ENCODE data around the gene RPL22. TPM values are rescaled to one million over a fixed set of nuclear protein-coding genes. Genes with fewer than 3 reads are reported as not detected.
A peak's percentile ranks its signal among the peaks of the same experiment; 100 is the strongest.

Gene RPL22
- total RNA-seq, 1 experiment from 2014 or later = 158 TPM

DNA sequence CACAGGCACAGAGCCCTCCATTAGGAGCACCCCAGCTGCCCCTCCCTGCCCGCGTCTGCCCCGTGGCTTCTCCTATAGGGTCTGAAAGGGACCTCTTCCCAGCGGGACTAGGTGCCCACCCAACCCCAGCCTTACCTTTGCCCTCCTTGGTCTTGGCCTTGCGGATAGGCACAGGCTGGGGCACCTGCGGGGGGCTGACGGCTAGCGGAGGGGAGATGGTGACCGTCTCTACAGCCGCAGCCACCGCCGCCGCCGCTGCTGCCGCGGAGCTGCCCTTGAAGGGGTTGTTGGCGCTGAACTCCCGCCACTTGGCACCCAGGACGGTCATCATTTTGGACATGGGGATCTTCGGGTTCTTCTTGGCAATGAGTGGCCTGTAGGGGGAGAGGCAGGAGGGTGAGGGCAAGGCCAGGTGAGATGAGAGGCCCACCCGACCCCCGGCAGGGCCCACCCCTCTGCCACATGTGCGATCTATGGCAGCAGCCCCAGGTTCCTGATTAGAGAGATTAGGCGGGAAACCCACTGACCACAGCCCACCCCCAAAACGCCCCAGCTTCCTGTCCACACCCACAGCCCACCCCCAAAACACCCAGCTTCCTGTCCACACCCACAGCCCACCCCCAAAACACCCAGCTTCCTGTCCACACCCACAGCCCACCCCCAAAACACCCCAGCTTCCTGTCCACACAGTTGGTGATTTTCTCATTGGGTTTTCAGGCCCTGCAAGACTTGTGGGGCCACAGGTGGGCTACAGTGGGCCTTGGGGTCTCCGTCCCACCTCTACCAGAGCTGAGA is 44.7 kb downstream of the RPL22 start:
- DNase-seq (ENCODE audit: low read depth) = no peak

DNA sequence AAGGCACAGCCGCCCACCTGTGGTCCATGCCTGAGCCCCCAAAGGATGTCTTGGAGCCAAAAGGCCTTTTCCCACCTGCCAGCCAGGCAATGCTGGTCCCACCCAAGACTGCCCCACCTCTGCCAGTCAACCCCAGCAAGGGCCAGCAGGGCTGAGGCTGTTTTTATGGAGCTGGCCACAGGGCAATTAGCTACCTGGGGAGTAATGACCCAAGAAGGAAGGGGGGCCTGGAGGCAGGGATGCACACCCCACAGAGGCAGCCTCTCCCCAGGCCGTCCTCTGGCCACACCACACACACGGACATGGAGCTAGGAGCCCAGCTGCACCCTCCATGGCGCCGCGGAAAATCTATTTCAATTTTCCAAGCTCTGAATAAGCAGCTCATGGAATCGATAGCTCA is 46.5 kb downstream of the RPL22 start:
- no peak for DNase-seq (ENCODE audit: low read depth)

DNA sequence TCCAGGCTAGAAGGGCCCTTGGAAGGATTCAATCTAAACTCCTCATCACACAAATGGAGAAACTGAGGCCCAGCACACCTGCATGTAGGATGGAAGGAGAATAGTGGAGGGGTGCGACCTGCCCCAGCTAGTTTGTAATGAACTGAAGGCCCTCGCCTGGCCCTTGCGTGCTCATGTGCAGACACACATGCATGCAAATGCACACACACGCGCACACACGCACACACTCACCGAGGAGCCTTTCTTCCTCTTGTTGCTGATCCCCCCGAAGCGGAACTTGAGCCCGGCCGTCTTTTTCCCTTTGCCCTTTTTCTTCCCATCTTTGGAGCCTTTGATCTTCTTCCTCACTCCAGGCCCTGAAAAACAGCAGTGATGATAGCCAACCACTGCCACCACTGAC is 47.2 kb downstream of the RPL22 start:
- DNase-seq (ENCODE audit: low read depth) = no peak

DNA sequence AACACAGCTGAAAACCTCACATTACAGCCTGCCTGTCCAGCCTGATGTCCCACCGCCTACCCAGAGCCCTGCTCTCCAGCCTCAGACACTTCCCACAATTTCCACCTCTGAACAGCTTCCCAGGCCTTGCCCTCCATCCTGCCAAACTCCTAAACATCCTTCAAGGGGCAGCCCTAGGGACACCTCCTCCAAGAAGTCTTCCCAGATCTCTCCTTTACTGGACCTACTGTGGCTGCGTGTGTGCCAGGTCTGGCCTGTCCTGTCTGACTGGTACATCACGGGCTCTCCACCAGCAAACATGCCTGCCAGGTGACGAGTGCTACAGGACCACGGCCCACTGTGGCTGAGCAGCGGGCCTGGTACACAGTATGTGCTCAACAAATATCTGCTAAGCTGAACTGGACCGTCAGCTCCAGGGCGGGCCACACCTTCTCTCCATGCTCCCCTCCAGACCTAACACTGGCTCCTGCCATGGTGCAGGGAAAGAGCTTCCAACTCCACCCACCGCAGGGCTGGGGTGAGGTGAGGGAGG is 48.0 kb downstream of the RPL22 start:
- no peak for DNase-seq (ENCODE audit: low read depth)

DNA sequence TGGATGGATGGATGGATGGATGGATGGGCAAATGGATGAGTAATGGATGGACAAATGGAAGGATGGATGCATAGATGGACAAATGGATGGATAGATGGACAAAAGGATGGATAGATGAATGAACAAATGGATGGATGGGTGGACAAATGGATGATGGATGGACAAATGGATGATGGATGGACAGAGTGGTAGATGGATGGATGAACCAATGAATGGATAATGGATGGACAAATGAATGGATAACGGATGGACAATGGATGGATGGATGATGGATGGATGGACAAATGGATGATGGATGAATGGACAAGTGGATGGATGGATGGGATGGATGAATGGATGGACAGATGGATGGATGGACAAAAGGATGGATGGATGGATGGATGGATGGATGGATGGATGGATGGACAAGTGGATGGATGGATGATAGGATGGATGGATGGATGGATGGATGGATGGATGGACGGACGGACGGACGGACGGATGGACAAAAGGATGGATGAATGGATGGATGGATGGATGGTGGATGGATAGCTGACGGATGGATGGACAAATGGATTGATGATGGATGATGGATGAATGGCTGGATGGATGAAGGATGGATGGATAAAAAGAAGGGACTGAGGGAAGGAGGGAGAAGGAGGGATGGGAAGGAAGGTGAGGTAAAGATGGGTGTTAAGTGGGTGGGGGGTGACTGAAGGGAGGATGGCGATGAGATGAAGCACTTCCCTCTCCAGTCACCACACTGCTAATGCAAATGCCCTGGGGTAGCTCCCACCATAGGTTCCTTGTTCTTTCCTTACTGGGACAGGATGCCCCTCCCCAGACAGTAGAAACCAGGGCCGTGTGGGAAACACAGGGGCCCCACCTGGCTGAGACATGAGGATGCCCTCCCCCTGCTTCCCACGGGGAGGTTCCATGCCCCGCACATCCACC is 49.1 kb downstream of the RPL22 start:
- DNase-seq (ENCODE audit: low read depth) = no peak

DNA sequence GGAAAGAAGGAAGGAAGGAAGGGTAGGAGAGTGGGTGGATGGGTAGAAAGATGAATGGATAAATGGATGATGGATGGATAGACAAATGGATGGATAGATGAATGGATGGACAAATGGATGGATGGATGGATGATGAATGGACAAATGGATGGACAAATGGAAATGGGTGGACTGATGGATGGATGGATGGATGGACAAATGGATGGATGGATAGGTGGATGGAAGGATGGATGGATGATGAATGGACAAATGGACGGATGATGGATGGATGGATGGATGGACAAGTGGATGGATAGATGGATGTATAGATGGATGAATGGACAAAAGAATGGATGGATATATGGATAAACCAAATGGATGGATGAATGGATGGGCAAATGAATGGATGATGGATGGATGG is 49.8 kb downstream of the RPL22 start:
- no peak for DNase-seq (ENCODE audit: low read depth)

DNA sequence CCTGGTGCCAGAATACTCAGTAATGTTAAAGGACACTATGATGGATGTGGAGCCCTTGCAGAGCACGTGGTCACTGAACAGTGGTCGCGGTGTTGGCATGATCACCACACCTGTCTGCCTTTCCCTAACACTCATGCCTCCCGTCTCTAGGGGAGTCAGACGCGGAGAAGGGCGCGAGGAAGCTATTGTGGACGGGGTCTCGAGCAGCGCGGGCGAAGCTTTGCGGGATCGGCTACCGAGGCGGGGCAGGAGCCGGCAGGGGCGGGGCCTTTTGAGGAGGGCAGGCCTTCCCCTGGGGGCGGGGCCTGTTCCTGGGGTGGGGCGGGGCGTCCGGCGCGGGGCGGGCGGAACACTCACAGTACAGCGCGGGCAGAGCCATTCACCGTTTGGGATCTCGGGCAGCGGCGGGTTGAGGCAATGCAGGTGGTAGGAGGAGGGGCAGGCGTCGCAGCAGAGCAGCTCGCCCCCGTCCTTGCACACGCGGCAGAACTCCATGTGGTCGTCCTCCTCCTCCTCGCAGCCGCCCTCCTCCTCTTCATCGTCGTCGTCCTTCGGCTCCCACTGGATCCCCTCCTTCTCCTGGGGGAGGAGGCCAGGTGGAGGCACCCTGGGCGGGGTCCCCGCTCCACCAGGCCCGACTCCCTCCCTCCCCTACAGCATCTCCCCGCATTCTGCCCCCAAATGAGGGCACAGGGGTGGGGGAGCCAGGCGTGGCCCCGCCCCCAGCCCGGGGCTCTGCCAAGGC is 50.7 kb downstream of the RPL22 start:
- DNase-seq (ENCODE audit: low read depth) = peak; percentile 82

DNA sequence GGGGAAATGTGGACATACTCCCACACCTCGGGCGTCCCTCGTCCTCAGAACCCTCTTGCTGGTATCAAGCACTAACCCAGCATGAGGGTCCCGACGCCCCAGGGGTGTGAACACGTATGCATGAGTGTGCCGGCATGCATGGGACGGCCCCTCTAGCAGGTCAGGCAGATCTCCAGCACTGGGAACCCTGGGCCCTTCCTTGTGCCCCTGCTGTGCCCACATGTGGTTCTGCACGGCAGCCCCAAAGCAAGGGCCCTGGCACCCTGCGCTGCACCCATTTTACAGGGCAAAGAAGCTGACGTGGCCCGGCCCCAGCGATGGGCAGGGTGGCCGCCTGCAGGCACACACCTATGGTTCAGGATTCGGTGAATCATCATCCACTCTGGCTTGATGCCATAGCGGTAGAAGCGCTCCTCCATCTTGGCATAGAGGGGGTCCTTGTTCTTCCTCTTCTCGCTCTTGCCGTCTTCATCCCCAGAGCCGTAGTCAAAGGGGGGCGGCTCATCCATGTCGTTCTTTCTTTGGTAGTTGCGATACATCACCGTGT is 53.5 kb downstream of the RPL22 start:
- peak; percentile 49 for DNase-seq (ENCODE audit: low read depth)

DNA sequence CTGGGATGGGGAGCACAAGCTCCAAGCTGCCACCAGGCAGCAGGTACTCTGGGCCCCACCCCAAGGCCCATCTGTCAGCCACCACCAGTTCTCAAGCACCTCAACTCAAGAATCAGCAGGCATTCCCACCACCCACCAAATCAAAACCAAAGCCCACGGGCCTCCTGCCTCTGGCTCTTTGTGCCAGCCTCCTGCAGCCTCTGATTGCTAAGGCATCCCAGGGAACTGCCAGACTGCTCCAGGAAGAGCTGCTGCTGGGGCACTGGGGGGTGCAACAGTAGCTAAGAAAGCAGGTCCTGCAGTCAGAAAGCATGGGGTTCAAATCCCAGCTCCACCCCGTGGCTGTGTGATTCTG is 54.0 kb downstream of the RPL22 start:
- no peak for DNase-seq (ENCODE audit: low read depth)

DNA sequence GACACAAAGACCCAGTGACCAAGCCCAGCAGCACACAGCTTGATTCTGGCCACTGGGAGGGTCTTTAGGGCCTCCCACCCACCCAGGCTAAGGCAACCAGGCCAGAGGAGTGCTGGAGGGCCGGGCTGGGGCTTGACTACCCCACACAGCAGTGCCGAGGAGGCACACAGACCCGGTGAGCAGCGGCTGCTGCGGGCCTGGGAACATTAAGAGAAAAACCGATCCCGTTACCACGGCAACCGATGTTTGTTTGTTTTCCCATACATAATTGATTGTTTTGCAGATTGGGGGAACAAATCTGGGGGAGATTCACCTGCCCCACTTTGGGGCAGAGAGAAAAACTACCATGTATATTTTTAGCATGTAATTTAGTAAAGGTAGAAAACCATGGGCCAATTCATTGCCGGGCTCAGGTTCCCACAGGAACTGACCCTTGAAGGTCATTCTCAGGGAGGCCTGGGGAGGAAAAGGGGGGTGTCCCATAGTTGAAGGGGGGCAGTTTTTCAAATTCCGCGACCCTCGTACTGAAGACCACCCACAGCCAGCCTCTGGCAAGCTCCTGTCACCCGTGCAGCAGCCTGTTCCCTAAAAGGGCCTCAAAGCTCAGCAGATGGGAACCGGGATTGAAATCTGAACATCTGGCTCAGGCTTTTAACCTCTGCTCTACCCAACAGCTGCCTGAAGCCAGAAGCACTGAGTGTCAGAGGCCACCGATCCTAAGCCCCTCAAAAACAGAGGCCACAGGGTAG is 54.6 kb downstream of the RPL22 start:
- DNase-seq (ENCODE audit: low read depth) = no peak

DNA sequence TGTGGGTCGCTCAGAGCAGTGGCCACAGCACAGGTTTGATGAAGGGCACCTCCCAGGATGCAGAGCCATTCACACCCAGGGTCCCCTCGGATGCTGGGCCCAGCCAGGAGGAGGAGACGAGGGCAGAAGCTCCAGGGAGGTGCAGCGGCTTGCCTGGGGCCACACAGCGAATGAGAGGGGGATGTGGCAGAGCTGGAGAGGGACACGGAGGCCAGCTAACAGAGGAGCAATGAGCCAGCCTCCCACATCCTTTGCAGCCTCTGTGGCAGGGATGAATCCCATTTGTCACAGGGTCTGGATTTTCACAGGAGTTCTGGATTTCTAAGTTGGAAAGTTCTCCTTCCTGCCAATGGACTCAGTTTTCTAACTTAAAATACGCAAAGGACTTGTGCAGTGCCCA is 55.2 kb downstream of the RPL22 start:
- no peak for DNase-seq (ENCODE audit: low read depth)

DNA sequence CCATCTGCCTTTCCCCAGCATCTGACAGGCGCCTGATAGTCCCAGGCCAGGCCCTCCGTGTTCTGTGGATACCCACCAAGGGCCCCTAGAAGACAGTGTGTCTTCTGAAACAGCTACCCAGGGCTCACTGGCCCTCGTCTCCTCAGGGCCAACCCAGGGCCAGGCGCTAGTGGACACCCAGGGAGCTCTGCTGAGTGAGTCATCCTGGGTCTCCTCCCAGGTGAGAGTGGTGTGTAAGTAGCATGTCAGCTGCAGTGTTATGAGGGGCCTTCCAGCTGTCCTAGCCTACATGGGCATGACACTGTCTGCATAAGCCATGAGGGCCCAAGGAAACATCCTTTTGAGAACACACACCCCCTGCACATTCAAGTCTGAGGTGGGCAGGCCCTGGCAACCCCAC is 56.0 kb downstream of the RPL22 start:
- DNase-seq (ENCODE audit: low read depth) = no peak

DNA sequence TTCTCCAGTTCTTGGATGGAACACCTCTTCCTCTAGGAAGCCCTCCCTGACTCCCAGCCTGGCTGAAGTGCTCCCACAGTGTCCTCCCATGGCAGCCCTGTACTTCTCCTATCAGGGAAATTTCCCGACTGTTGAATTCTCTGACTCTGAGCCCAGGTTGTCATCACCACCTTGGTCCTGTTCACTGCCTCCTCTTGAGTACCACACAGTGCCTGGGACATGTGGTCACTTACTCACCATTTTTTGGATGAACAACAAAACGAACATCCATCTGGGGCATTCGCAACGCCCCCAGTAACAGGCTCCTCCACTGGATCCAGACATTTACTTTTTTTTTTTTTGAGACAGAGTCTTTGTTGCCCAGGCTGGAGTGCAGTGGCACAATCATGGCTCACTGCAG is 56.7 kb downstream of the RPL22 start:
- no peak for DNase-seq (ENCODE audit: low read depth)

DNA sequence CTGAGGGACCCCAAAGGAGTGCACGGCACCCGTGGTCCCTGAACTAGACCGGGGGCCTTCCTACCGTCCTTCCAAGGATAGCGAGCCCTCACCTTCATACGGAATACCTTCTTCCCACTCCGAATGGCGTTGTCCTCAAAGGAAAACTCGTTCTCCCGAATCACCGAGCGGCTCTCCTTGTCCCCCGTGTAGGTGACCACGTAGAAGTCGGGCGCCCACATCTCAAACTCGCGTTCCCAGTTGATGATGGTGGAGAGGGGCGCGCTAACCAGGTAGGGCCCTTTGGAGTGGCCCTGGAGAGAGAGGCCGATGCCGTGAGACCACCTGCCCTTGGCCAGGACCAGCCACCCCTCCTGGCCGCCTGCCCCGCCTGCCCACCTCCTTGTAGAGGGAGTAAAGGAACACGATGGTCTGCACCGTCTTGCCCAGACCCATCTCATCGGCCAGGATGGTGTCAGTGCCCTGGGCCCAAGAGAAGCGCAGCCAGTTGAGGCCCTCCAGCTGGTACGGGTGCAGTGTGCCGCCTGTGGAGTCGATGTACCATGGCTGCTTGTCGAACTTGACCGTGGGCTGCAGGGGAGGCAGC is 57.3 kb downstream of the RPL22 start:
- DNase-seq (ENCODE audit: low read depth) = no peak

DNA sequence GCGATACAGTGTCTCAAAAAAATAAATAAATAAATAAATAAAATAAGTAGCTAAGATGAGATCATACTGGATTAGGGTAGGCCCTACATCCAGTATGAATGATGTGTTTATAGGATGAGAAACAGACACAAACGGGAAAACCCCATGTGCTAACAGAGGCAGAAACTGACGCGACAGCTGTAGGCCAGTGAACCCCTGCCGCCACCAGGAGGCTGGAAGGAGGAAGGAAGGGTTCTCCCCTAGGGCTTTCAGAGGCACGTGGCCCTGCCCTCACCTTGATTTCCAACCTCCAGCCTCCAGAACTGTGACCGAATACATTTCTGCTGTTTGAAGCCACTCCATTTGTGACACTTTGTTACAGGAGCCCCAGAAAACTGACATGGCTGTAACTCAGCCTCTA is 57.8 kb downstream of the RPL22 start:
- DNase-seq (ENCODE audit: low read depth) = peak; percentile 47

DNA sequence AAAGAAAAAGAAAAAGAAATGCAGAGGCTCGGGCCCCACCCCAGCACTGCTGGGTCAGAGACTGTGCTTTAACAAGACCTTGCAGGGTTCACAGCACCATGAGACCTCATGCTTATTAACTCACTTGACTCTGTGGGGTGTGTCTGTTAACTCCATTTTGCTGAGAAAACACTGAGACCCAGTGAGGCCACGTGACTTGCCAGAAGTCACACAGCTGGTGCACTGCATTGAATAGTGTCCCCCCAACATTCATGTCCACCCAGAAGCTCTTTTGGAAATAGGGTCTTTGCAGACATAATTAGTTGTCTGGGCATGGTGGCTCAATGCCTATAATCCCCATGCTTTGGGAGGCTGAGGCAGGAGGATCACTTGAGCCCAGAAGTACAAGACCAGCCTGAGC is 59.0 kb downstream of the RPL22 start:
- no peak for DNase-seq (ENCODE audit: low read depth)

DNA sequence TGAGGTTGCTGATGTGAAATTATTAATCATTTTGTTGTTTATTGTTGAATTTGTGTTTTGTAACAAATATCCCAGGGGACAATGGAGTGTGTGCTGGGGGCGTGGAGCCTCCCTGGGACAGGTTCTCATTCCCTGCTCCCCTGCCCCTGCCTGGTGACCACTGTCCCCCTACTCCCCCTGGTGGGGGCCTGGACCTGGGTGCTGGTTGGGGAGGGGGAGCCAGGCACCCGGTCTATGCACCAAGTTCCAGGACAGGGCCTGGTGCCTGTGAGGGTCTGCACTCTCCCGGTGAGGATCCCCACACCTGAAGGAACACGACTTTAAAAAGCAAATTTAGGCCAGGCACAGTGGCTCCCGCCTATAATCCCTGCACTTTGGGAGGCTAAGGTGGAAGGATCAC is 61.6 kb downstream of the RPL22 start:
- no peak for DNase-seq (ENCODE audit: low read depth)

DNA sequence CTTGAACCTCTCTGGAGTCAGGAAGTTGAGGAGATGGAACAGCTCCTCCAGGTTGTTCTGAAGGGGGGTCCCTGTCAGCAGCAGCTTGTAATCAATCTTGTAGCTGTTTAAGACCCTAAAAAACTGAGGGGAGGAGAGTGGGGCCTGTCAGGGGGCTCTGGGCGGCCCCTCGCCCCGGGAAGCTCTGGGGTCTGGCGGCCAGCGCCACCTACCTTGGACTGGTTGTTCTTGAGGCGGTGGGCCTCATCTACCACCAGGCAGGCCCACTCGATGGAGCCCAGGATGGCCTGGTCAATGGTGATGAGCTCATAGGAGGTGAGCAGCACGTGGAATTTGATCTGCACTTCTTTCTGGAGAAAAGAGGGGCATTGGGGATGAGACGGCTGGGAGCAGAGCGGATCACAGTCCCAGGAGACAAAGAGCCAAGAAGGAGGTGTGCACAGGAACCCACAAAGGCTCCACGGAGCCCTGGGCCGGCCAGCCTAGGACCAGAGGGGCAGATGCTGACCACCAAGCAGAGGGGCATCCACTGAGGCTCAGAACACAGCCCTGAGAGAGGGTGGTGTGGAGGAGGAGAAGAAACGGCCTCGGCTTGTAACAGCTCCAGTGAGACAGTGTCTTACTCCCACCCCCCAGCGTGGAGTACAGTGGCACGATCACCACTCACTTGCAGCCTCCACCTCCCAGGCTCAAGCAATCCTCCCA is 62.7 kb downstream of the RPL22 start:
- DNase-seq (ENCODE audit: low read depth) = no peak
